Activated B cell treated with CpG ODN at 0.5 μM for 24 hours (primary cell): ENCODE data around the gene NPPC. TPM values are rescaled to one million over a fixed set of nuclear protein-coding genes. Genes with fewer than 3 reads are reported as not detected.
"Not testable (repeated sequence)": the region's sequence is repeated elsewhere in the genome, so short reads cannot be mapped to it uniquely, and the experiment has no call there.

Experiments
- ATAC-seq: fragments of 200-7000 bp; cut with Tn5 transposase; one replicate; pipeline ENCODE4 v1.10.0; 2021; ENCODE audit warnings: low read depth, mild to moderate bottlenecking, moderate library complexity
- CTCF ChIA-PET: fragments of 350-600 bp; sonication (Branson Sonifier 250); formaldehyde crosslinking; loops from one replicate; lab custom pipeline; 2021; ENCODE audit warnings: antibody characterized with exemption; lab: Charles Lee
- POLR2A ChIA-PET: fragments of 350-600 bp; sonication (Branson Sonifier 250); formaldehyde crosslinking; loops from one replicate; lab custom pipeline; 2021; ENCODE audit warnings: antibody characterized with exemption; lab: Charles Lee
- DNase-seq: peaks from one replicate; pipeline ENCODE4 v3.0.0; 2022
- H3K27ac Mint-ChIP-seq: one replicate; pipeline ENCODE4 v1.8.0; 2020; ENCODE audit warnings: mixed read lengths
- H3K27me3 Mint-ChIP-seq: one replicate; pipeline ENCODE4 v1.8.0; 2021; ENCODE audit warnings: mixed read lengths
- H3K36me3 Mint-ChIP-seq: one replicate; pipeline ENCODE4 v1.8.0; 2021; ENCODE audit warnings: low read depth, mixed read lengths
- H3K4me1 Mint-ChIP-seq: one replicate; pipeline ENCODE4 v1.8.0; 2021; ENCODE audit warnings: mixed read lengths
- H3K4me3 Mint-ChIP-seq: one replicate; pipeline ENCODE4 v1.8.0; 2020; ENCODE audit warnings: mild to moderate bottlenecking, mixed read lengths
- H3K9me3 Mint-ChIP-seq: one replicate; pipeline ENCODE4 v1.8.0; 2020; ENCODE audit warnings: mixed read lengths
- intact Hi-C: fragments of 100-400 bp; cut with micrococcal nuclease; formaldehyde crosslinking; loops from one replicate; pipeline ENCODE4 v1.15.1; 2024
- total RNA-seq: library from RNA; stranded (reverse); gene quantifications from 2 replicates; pipeline ENCODE4 v1.2.3, GENCODE V29; 2022
- TF ChIP-seq, protein P1 (sequence below): fragments of 200-600 bp; IDR thresholded peaks from one replicate; pipeline ENCODE4 v1.8.0; 2022; ENCODE audit warnings: antibody characterized with exemption, mild to moderate bottlenecking

Gene NPPC
- total RNA-seq, 1 donor from 2014 or later = not detected

DNA sequence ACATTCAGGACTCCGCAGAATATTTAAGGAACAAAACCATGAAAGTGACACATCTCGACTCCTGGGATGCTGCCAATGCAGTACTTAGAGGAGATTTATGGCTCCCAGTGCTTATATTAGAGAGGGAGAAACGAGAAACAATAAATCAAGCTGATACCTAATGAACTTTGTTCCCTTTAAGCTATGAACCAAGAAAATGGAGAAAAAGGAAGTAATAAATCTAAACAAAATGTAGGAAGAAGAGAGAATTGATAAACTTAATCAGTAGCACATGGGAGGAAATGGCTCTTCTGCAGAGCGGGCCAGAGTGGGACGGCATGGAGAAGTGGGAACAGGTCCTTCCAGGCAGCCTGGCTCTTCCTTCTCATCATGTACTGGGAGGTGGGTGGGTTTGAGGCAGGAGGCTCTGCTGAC lies 42.7 kb downstream of the NPPC start:
- Mint-ChIP-seq H3K27ac (no peak overlapping the region), H3K36me3 (no peaks in the 10 kb centered on the region), H3K4me1 (no peaks in the 10 kb centered on the region), H3K9me3 (no peaks in the 10 kb centered on the region), H3K4me3 (no peak overlapping the region), H3K27me3 (peaks cover 38% of the 10 kb centered on the region)
- TF ChIP-seq, protein P1, sequence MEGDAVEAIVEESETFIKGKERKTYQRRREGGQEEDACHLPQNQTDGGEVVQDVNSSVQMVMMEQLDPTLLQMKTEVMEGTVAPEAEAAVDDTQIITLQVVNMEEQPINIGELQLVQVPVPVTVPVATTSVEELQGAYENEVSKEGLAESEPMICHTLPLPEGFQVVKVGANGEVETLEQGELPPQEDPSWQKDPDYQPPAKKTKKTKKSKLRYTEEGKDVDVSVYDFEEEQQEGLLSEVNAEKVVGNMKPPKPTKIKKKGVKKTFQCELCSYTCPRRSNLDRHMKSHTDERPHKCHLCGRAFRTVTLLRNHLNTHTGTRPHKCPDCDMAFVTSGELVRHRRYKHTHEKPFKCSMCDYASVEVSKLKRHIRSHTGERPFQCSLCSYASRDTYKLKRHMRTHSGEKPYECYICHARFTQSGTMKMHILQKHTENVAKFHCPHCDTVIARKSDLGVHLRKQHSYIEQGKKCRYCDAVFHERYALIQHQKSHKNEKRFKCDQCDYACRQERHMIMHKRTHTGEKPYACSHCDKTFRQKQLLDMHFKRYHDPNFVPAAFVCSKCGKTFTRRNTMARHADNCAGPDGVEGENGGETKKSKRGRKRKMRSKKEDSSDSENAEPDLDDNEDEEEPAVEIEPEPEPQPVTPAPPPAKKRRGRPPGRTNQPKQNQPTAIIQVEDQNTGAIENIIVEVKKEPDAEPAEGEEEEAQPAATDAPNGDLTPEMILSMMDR = no peak
- ChIA-PET POLR2A (no interaction called here), CTCF (no interaction called here)
- intact Hi-C loops = no loop called here
- DNase-seq = no peak
- no peak for ATAC-seq

DNA sequence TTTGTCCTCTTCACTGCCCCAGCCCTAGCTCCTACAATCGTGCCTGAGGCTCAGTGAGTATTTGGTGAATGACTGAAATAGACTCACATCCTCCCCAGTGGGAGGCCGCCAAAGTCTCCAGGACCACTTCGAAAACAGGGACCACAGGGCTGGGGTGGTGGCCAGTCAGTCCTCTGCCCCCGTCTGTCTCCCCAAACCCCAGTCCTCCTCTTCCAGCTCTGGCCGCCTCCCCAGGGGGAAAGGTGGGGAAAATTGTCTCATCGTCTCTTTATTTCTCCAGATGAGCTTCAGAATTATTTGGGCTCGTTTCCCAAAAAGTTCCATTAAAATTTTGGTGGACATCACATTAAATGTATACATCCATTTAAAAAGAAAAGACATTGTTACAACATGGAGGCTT lies 43.5 kb downstream of the NPPC start:
- TF ChIP-seq, protein P1 = no peak
- H3K9me3 Mint-ChIP-seq = no peaks in the 10 kb centered on the region
- ATAC-seq (no peak), DNase-seq (no peak)
- H3K27ac Mint-ChIP-seq = no peak overlapping the region
- no peak overlapping the region for H3K4me3 Mint-ChIP-seq
- ChIA-PET CTCF (no interaction called here), POLR2A (no interaction called here)
- intact Hi-C loops = no loop called here
- H3K4me1 Mint-ChIP-seq = no peaks in the 10 kb centered on the region
- no peaks in the 10 kb centered on the region for H3K36me3 Mint-ChIP-seq
- peaks cover 32% of the 10 kb centered on the region for H3K27me3 Mint-ChIP-seq

DNA sequence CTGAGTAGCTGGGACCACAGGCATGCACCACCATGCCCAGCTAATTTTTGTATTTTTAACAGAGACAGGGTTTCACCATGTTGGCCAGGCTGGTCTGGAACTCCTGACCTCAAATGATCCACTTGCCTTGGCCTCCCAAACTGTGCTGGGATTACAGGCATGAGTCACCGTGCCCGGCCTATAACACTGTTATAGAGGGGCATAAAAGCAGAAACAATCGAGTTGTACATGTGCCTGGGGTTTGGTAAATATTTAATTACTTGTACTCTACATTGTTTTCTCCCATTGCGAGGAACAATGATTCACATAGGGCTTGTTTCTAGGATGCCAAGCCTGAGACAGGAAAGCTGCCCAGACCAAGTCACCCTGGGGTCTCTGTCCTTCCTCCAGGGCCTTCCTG lies 45.8 kb downstream of the NPPC start:
- DNase-seq, H3K4me1 Mint-ChIP-seq, H3K36me3 Mint-ChIP-seq, H3K9me3 Mint-ChIP-seq, CTCF ChIA-PET, intact Hi-C loops, H3K27ac Mint-ChIP-seq, H3K4me3 Mint-ChIP-seq, POLR2A ChIA-PET, ATAC-seq: not testable (repeated sequence)
- peaks cover 31% of the 10 kb centered on the region for H3K27me3 Mint-ChIP-seq

DNA sequence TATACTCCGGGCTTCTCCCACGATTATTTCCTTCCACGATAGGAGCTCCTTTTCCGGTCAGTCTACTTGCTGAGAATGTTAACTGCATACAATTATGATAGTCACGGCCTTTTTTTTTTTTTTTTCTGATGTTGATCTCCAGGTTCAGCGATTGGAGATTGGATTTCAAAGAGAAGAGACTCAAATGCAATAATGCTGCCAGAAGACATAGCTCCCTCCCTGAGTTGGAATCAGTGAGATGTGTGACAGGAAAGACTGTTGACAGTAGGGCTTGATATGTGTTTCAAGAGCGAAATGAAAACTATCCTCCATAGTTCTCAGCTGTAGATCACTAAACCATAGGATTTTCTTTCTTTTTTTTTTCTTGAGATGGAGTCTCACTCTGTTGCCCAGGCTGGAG lies 47.0 kb downstream of the NPPC start:
- POLR2A ChIA-PET = no interaction called here
- no peak overlapping the region for H3K27ac Mint-ChIP-seq
- ATAC-seq (no peak), DNase-seq (no peak)
- H3K4me1 Mint-ChIP-seq = no peaks in the 10 kb centered on the region
- no peak overlapping the region for H3K4me3 Mint-ChIP-seq
- TF ChIP-seq, protein P1 = no peak
- no peaks in the 10 kb centered on the region for H3K9me3 Mint-ChIP-seq
- peaks cover 27% of the 10 kb centered on the region for H3K27me3 Mint-ChIP-seq
- no peaks in the 10 kb centered on the region for H3K36me3 Mint-ChIP-seq
- CTCF ChIA-PET = no interaction called here
- intact Hi-C loops = no loop called here

DNA sequence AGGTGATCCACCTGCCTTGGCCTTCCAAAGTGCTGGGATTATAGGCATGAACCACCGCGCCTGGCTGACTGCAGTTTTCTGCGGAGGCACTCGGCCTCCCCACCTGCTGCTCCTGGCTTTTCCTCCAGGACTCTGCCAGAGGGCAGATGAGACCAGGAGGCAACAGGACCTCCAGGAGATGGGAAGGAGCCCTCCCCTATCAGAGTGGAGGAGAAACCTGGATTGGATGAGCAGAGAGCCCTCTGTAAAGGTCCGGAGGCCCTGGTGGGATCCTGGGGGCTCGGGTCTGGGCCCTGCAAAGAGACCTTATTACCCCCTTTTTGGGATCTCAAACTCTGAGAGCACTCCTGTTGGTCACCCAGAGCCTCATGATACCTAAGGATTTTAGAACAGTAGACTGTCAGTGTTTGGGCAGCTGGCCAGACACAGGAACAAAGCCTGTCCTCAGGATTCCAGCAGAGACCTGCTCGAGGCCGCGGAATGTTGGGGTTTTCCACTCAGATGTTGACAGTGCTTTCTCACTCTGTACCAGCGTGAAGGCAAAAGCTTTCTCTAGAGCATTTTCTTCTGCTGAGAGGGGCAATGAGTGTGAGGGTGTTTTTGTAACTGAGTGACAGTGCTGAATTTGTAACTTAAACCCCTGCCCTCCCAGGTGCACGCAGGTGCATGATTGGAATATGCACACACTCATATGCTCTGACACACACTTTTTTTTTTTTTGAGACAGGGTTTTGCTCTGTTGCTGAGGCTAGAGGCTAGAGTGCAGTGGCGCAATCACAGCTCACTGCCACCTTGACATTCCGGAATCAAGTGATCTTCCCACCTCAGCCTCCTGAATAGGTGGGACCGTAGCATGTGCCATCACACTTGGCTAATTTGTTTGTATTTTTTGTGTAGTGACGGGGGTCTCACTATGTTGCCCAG lies 48.4 kb downstream of the NPPC start:
- no peak overlapping the region for H3K4me3 Mint-ChIP-seq
- peaks cover 30% of the 10 kb centered on the region for H3K27me3 Mint-ChIP-seq
- ChIA-PET CTCF (no interaction called here), POLR2A (no interaction called here)
- no peaks in the 10 kb centered on the region for H3K9me3 Mint-ChIP-seq
- intact Hi-C loops = no loop called here
- no peaks in the 10 kb centered on the region for H3K4me1 Mint-ChIP-seq
- no peak overlapping the region for H3K27ac Mint-ChIP-seq
- DNase-seq (no peak), ATAC-seq (no peak)
- TF ChIP-seq, protein P1 = no peak
- H3K36me3 Mint-ChIP-seq = no peaks in the 10 kb centered on the region
